HepG2 (cell line): ENCODE measurements around the gene RDH13. TPM values are rescaled to one million over a fixed set of nuclear protein-coding genes. Genes with fewer than 3 reads are reported as not detected.

Source experiments
- NFYB ChIP-seq: sonication (generic); formaldehyde crosslinking; IDR thresholded peaks from 2 replicates; pipeline ENCODE4 v1.4.0; 2020; ENCODE audit warnings: missing genetic modification reagents
- SNAPC4 ChIP-seq: sonication (generic); formaldehyde crosslinking; IDR thresholded peaks from 2 replicates; pipeline ENCODE4 v1.4.0; 2020; ENCODE audit warnings: mild to moderate bottlenecking, missing genetic modification reagents
- ZNF256 ChIP-seq: sonication (generic); formaldehyde crosslinking; conservative IDR thresholded peaks from 2 replicates; pipeline ENCODE4 v1.4.0; 2020; ENCODE audit warnings: missing genetic modification reagents
- ZNF407 ChIP-seq: sonication (generic); formaldehyde crosslinking; IDR thresholded peaks from one replicate; pipeline ENCODE4 v1.5.1; 2020; ENCODE audit warnings: mild to moderate bottlenecking, missing genetic modification reagents; ENCODE audit errors: not compliant biosample characterization
- polyA plus RNA-seq, 8 experiments: library from polyadenylated mRNA; depleted of rRNA in 3 of 8; stranded (reverse) in 7 of 8; unstranded in 1 of 8; fragments of >200 nt; fragmentation: Illumina TruSeq in 4 of 8; extraction: Trizol in 4 of 8; gene quantifications; 2 replicates each; pipeline versions ENCODE4 v1.2.1 to v1.2.3, GENCODE V29; 2011 to 2016; ENCODE audit warnings: low read depth in 4 of 8, missing spikeins in 1 of 8, mixed read lengths in 1 of 8; ENCODE audit not compliant: insufficient read depth in 1 of 8
- total RNA-seq, 5 experiments: library from RNA; depleted of rRNA; stranded (reverse); fragments of >200 nt; fragmentation: Illumina TruSeq; extraction: Trizol; gene quantifications; 2 replicates each; pipeline ENCODE4 v1.2.3, GENCODE V29; 2016; ENCODE audit warnings: low read depth in 1 of 5
- TF ChIP-seq, protein P1 (sequence below): sonication (generic); formaldehyde crosslinking; IDR thresholded peaks from 2 replicates; pipeline ENCODE4 v1.5.1; 2020; ENCODE audit warnings: missing genetic modification reagents, mild to moderate bottlenecking, borderline replicate concordance
- TF ChIP-seq, protein P2 (sequence below): sonication (generic); formaldehyde crosslinking; IDR thresholded peaks from 2 replicates; pipeline ENCODE4 v1.4.0; 2020; ENCODE audit warnings: missing genetic modification reagents

RDH13 gene
- total and polyA plus RNA-seq, 2 of the 13 experiments (the other 11 are each of a cell fraction or from before 2014, with no cell fraction given), result 13.4 to 21.5 TPM

DNA sequence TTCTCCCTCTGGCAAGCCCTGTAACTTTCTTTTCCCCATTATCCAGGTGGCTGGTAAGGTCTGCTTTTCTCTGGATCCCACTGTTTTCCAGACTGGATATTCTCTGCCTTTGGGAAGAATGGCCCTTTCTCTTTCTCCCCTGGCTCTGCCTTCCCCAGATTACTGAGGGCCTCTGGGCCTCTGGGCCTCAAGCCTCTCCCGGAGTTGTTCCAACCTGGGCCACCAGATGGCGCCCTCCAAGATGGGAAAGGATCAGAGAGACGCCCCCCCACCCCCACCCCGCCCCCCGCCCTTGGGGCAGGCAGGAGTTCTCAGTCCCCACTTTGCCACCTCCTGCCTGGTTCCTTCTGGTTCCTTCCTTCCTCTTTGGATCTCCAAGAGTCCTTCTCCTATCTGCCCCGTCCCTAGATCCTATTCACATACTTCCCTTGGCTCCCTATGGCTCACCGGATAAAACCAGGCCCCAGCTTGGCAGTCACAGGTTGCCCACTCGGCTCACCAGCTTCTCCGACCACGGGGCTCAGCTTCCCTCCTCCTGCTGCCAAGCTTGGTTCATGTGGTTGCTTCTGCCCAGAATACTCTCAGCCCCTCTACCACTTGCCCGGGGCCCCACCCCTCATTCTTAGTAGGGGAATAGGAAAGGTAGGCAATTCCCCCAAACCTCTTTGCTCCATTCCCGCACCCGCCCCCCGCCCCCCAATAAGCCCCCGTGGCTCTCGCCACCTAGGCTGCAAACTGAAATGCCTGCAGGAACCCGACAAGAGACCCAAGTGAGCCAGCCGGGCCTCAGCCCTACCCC lies 25.8 kb upstream of the RDH13 start (continued):
- TF ChIP-seq ZNF407 (CRISPR knock-in tag) (no peak), SNAPC4 (CRISPR knock-in tag) (no peak), NFYB (no peak), ZNF256 (CRISPR knock-in tag) (no peak)
- TF ChIP-seq, protein P1, sequence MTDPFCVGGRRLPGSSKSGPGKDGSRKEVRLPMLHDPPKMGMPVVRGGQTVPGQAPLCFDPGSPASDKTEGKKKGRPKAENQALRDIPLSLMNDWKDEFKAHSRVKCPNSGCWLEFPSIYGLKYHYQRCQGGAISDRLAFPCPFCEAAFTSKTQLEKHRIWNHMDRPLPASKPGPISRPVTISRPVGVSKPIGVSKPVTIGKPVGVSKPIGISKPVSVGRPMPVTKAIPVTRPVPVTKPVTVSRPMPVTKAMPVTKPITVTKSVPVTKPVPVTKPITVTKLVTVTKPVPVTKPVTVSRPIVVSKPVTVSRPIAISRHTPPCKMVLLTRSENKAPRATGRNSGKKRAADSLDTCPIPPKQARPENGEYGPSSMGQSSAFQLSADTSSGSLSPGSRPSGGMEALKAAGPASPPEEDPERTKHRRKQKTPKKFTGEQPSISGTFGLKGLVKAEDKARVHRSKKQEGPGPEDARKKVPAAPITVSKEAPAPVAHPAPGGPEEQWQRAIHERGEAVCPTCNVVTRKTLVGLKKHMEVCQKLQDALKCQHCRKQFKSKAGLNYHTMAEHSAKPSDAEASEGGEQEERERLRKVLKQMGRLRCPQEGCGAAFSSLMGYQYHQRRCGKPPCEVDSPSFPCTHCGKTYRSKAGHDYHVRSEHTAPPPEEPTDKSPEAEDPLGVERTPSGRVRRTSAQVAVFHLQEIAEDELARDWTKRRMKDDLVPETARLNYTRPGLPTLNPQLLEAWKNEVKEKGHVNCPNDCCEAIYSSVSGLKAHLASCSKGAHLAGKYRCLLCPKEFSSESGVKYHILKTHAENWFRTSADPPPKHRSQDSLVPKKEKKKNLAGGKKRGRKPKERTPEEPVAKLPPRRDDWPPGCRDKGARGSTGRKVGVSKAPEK (CRISPR knock-in tag), result no peak
- TF ChIP-seq, protein P2, sequence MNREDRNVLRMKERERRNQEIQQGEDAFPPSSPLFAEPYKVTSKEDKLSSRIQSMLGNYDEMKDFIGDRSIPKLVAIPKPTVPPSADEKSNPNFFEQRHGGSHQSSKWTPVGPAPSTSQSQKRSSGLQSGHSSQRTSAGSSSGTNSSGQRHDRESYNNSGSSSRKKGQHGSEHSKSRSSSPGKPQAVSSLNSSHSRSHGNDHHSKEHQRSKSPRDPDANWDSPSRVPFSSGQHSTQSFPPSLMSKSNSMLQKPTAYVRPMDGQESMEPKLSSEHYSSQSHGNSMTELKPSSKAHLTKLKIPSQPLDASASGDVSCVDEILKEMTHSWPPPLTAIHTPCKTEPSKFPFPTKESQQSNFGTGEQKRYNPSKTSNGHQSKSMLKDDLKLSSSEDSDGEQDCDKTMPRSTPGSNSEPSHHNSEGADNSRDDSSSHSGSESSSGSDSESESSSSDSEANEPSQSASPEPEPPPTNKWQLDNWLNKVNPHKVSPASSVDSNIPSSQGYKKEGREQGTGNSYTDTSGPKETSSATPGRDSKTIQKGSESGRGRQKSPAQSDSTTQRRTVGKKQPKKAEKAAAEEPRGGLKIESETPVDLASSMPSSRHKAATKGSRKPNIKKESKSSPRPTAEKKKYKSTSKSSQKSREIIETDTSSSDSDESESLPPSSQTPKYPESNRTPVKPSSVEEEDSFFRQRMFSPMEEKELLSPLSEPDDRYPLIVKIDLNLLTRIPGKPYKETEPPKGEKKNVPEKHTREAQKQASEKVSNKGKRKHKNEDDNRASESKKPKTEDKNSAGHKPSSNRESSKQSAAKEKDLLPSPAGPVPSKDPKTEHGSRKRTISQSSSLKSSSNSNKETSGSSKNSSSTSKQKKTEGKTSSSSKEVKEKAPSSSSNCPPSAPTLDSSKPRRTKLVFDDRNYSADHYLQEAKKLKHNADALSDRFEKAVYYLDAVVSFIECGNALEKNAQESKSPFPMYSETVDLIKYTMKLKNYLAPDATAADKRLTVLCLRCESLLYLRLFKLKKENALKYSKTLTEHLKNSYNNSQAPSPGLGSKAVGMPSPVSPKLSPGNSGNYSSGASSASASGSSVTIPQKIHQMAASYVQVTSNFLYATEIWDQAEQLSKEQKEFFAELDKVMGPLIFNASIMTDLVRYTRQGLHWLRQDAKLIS (CRISPR knock-in tag), result no peak
